B cell (primary cell): ENCODE results near the gene TSTD2. TPM values are rescaled to one million over a fixed set of nuclear protein-coding genes. Genes with fewer than 3 reads are reported as not detected.
"Not testable (repeated sequence)": the region's sequence is repeated elsewhere in the genome, so short reads cannot be mapped to it uniquely, and the experiment has no call there.

ENCODE experiments used
- ATAC-seq: fragments of 200-7000 bp; cut with Tn5 transposase; one replicate; pipeline ENCODE4 v1.10.0; 2021; ENCODE audit warnings: low read depth, mild to moderate bottlenecking, moderate number of reproducible peaks, moderate library complexity
- CTCF ChIA-PET: fragments of 350-600 bp; sonication (Branson Sonifier 250); formaldehyde crosslinking; loops from one replicate; lab custom pipeline; 2021; ENCODE audit warnings: antibody characterized with exemption, inconsistent platforms; lab: Charles Lee
- POLR2A ChIA-PET: fragments of 350-600 bp; sonication (Branson Sonifier 250); formaldehyde crosslinking; loops from one replicate; lab custom pipeline; 2021; ENCODE audit warnings: antibody characterized with exemption; lab: Charles Lee
- DNase-seq: peaks from one replicate; pipeline ENCODE4 v3.0.0; 2013
- H2AFZ ChIP-seq: 2 replicates; pipeline ENCODE4 v1.6.1; 2012; ENCODE audit warnings: mild to moderate bottlenecking, low read depth, low read length; ENCODE audit not compliant: insufficient read depth, poor library complexity, severe bottlenecking
- H3K27ac ChIP-seq, 2 donors: 1 replicate in 1 of 2; 2 replicates in 1 of 2; pipeline ENCODE4 v1.5.1; 2012 to 2013; ENCODE audit warnings: low read length in 2 of 2, mild to moderate bottlenecking in 2 of 2, moderate library complexity in 1 of 2
- H3K27me3 ChIP-seq, 4 experiments: fragments of 200-600 bp in 1 of 4; sonication (generic) in 1 of 4; replicated peaks in 1 of 4; 1 replicate in 2 of 4; 2 replicates in 2 of 4; pipeline versions ENCODE4 v1.6.1 to v1.7.0; 2013 to 2016; ENCODE audit warnings: low read length in 3 of 4, mild to moderate bottlenecking in 2 of 4, mixed read lengths in 1 of 4, moderate library complexity in 1 of 4; ENCODE audit not compliant: insufficient read depth in 4 of 4, control insufficient read depth in 3 of 4; ENCODE audit errors: control extremely low read depth in 1 of 4
- H3K36me3 ChIP-seq, 2 experiments: replicated peaks in 1 of 2; 1 replicate in 1 of 2; 2 replicates in 1 of 2; pipeline versions ENCODE4 v1.6.1 to v1.7.1; 2013; ENCODE audit warnings: low read length in 1 of 2; ENCODE audit not compliant: insufficient read depth in 2 of 2, control insufficient read depth in 1 of 2; ENCODE audit errors: control extremely low read depth in 1 of 2, extremely low read depth in 1 of 2
- H3K4me1 ChIP-seq, 2 donors: fragments of 200-600 bp in 1 of 2; sonication (generic) in 1 of 2; 1 replicate in 1 of 2; 2 replicates in 1 of 2; pipeline versions ENCODE4 v1.5.1 to v1.6.1; 2013 to 2017; ENCODE audit warnings: low read length in 2 of 2; ENCODE audit not compliant: control insufficient read depth in 2 of 2, insufficient read depth in 2 of 2
- H3K4me2 ChIP-seq: replicated peaks from 2 replicates; pipeline ENCODE3; 2012; ENCODE audit warnings: mild to moderate bottlenecking, low read depth, low read length; ENCODE audit not compliant: poor library complexity, severe bottlenecking
- H3K4me3 ChIP-seq, 5 experiments: fragments of 200-600 bp in 1 of 5; sonication (generic) in 1 of 5; 1 replicate in 3 of 5; 2 replicates in 2 of 5; pipeline versions ENCODE4 v1.5.1 to v1.7.0; 2011 to 2016; ENCODE audit warnings: low read length in 4 of 5, mild to moderate bottlenecking in 4 of 5, low read depth in 2 of 5, control low read depth in 1 of 5, moderate library complexity in 1 of 5; ENCODE audit not compliant: insufficient read depth in 1 of 5; ENCODE audit errors: control extremely low read depth in 1 of 5, extremely low read depth in 1 of 5
- H3K79me2 ChIP-seq: fragments of 200-600 bp; sonication (generic); one replicate; pipeline ENCODE4 v1.6.0; 2016; ENCODE audit warnings: low read length; ENCODE audit not compliant: control insufficient read depth, insufficient read depth
- H3K9ac ChIP-seq: fragments of 200-600 bp; sonication (generic); 2 replicates; pipeline ENCODE4 v1.6.1; 2017; ENCODE audit warnings: mild to moderate bottlenecking, low read length, moderate library complexity
- H3K9me3 ChIP-seq, 3 donors: one replicate each; pipeline versions ENCODE4 v1.6.1 to v1.7.1; 2013; ENCODE audit warnings: low read length in 2 of 3; ENCODE audit not compliant: control insufficient read depth in 2 of 3, insufficient read depth in 1 of 3; ENCODE audit errors: control extremely low read depth in 1 of 3
- H4K20me1 ChIP-seq: 2 replicates; pipeline ENCODE4 v1.6.0; 2012; ENCODE audit warnings: mild to moderate bottlenecking, low read length; ENCODE audit not compliant: insufficient read depth, control insufficient read depth, poor library complexity, severe bottlenecking
- H3K27ac Mint-ChIP-seq: one replicate; pipeline ENCODE4 v1.8.0; 2021; ENCODE audit warnings: mixed read lengths
- H3K27me3 Mint-ChIP-seq: one replicate; pipeline ENCODE4 v1.8.0; 2021; ENCODE audit warnings: mixed read lengths
- H3K4me1 Mint-ChIP-seq: one replicate; pipeline ENCODE4 v1.8.0; 2021; ENCODE audit warnings: mixed read lengths
- H3K4me3 Mint-ChIP-seq: one replicate; pipeline ENCODE4 v1.8.0; 2021; ENCODE audit warnings: mixed read lengths
- H3K9me3 Mint-ChIP-seq: one replicate; pipeline ENCODE4 v1.8.0; 2022; ENCODE audit warnings: mixed read lengths; ENCODE audit not compliant: insufficient read depth
- EZH2 ChIP-seq: IDR thresholded peaks from 2 replicates; pipeline ENCODE4 v1.6.1; 2012; ENCODE audit warnings: borderline replicate concordance, low read depth, mild to moderate bottlenecking, moderate library complexity, low read length; ENCODE audit not compliant: insufficient read depth, poor library complexity, severe bottlenecking
- WGBS: methylation state at CpG from one replicate; pipeline ENCODE4 v1.1.5; 2013; ENCODE audit warnings: missing lambda C conversion rate; ENCODE audit not compliant: insufficient coverage; 5-methylcytosine and 5-hydroxymethylcytosine counted together
- intact Hi-C: fragments of 100-400 bp; cut with micrococcal nuclease; formaldehyde crosslinking; loops from one replicate; pipeline ENCODE4 v1.10.0; 2022
- polyA plus RNA-seq: library from polyadenylated mRNA; depleted of rRNA; stranded (reverse); fragments of >200 nt; gene quantifications from 2 replicates; pipeline ENCODE4 v1.2.3, GENCODE V29; 2012
- total RNA-seq, 2 donors: library from RNA; stranded (reverse); fragments of 120-200 nt in 1 of 2; gene quantifications; 1 replicate in 1 of 2; 2 replicates in 1 of 2; pipeline versions ENCODE4 v1.2.3 to v1.2.4, GENCODE V29; 2013 to 2022
- TF ChIP-seq, protein P1 (sequence below): fragments of 200-600 bp; IDR thresholded peaks from one replicate; pipeline ENCODE4 v1.8.0; 2022; ENCODE audit warnings: antibody characterized with exemption, mild to moderate bottlenecking

The TSTD2 gene
- total and polyA plus RNA-seq, 2 donors (not counting 1 experiment from before 2014, with no cell fraction given): 12.7 to 29.2 TPM

DNA sequence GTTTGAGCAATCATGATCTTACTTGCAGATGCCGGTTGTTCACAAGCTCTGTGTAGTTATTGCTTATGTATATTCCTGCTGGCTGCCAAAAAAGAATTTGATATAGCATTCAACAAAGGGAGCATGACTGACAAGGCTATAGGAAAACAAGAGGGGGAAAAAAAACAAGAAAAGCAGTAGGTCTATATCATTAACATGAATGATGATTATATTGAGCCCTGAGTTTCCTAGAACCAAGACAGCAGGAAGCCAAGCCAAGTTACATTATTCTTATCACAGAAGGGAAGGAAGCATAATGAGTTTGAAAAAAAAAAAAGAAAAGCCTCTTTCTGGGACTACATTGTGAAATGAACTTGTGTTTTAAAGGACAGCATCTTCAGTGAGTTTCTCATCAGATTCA is 41.0 kb downstream of the TSTD2 start:
- 100% methylated on average over 1 of the region's 1 CpG for WGBS
- Histone ChIP-seq H3K79me2 (no peaks in the 10 kb centered on the region), H3K4me2 (no peak overlapping the region), H3K36me3 (no peaks in the 10 kb centered on the region), H2AFZ (no peak overlapping the region), H3K9me3 (no peaks in the 10 kb centered on the region), H3K27me3 (peaks cover 0 to 3% (median 0%) of the 10 kb centered on the region in 4 experiments), H3K27ac (no peak overlapping the region), H3K4me1 (no peaks in the 10 kb centered on the region), H4K20me1 (no peaks in the 10 kb centered on the region), H3K4me3 (no peak overlapping the region), H3K9ac (no peak overlapping the region)
- Mint-ChIP-seq H3K27me3 (no peaks in the 10 kb centered on the region), H3K4me3 (no peak overlapping the region), H3K4me1 (no peaks in the 10 kb centered on the region), H3K9me3 (no peaks in the 10 kb centered on the region), H3K27ac (no peak overlapping the region)
- ATAC-seq (no peak), DNase-seq (no peak)
- TF ChIP-seq, protein P1, sequence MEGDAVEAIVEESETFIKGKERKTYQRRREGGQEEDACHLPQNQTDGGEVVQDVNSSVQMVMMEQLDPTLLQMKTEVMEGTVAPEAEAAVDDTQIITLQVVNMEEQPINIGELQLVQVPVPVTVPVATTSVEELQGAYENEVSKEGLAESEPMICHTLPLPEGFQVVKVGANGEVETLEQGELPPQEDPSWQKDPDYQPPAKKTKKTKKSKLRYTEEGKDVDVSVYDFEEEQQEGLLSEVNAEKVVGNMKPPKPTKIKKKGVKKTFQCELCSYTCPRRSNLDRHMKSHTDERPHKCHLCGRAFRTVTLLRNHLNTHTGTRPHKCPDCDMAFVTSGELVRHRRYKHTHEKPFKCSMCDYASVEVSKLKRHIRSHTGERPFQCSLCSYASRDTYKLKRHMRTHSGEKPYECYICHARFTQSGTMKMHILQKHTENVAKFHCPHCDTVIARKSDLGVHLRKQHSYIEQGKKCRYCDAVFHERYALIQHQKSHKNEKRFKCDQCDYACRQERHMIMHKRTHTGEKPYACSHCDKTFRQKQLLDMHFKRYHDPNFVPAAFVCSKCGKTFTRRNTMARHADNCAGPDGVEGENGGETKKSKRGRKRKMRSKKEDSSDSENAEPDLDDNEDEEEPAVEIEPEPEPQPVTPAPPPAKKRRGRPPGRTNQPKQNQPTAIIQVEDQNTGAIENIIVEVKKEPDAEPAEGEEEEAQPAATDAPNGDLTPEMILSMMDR: no peak
- no peak for TF ChIP-seq EZH2
- POLR2A ChIA-PET: no interaction called here
- intact Hi-C loops: no loop called here
- CTCF ChIA-PET: no interaction called here

DNA sequence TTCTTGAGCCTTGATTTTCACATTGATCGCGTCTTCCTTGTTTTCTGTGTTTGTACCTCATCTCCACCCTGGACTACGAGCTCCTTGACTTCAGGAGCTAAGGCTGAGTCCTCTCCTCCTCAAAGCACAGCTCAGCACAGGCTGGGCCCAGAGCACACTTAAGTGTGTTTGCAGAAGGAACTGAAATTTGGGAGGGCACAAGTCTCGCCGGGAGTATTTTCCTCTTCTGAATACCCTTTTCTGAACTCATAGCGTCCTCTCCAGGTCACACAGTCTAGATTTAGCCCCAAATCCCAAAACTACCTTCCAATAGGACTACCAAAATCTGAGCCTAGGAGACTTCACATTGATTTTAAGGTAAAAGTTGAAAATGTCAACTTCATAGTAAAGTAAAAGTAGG is 41.6 kb downstream of the TSTD2 start:
- intact Hi-C loops: no loop called here
- Mint-ChIP-seq H3K27me3 (no peaks in the 10 kb centered on the region), H3K4me3 (no peak overlapping the region), H3K9me3 (no peaks in the 10 kb centered on the region), H3K4me1 (no peaks in the 10 kb centered on the region), H3K27ac (no peak overlapping the region)
- ChIA-PET CTCF (no interaction called here), POLR2A (no interaction called here)
- Histone ChIP-seq H2AFZ (no peak overlapping the region), H3K27me3 (peaks cover 0 to 3% (median 0%) of the 10 kb centered on the region in 4 experiments), H3K4me1 (no peaks in the 10 kb centered on the region), H3K4me3 (no peak overlapping the region), H3K9me3 (no peaks in the 10 kb centered on the region), H3K9ac (no peak overlapping the region), H3K27ac (no peak overlapping the region), H4K20me1 (no peaks in the 10 kb centered on the region), H3K79me2 (no peaks in the 10 kb centered on the region), H3K36me3 (no peaks in the 10 kb centered on the region), H3K4me2 (no peak overlapping the region)
- TF ChIP-seq EZH2: no peak
- TF ChIP-seq, protein P1: no peak
- ATAC-seq (no peak), DNase-seq (no peak)
- WGBS: 85% methylated on average over 6 of the region's 6 CpGs

DNA sequence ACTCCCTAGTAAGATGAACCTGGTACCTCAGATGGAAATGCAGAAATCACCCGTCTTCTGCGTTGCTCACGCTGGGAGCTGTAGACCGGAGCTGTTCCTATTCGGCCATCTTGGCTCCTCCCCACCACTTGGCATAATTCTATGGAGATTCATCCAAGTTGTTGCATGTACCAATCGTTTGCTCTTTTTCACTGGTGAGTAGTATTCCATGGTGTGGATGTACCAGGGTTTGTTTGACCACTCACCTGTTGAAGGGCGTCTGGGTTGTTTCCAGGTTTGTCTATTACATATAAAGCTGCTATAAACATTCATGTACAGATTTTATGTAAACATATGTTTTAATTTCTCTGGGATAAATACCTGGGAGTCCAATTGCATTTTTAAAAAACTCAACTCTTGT is 46.3 kb downstream of the TSTD2 start:
- H3K9me3 ChIP-seq, intact Hi-C loops, H4K20me1 ChIP-seq, H3K4me1 ChIP-seq, H3K27me3 ChIP-seq, H3K4me2 ChIP-seq, H3K27ac ChIP-seq, DNase-seq, H3K4me3 Mint-ChIP-seq, H3K27ac Mint-ChIP-seq, H3K9me3 Mint-ChIP-seq, H3K36me3 ChIP-seq, ATAC-seq, H3K9ac ChIP-seq, H3K4me1 Mint-ChIP-seq, H3K27me3 Mint-ChIP-seq, H2AFZ ChIP-seq, POLR2A ChIA-PET, H3K4me3 ChIP-seq, H3K79me2 ChIP-seq: not testable (repeated sequence)
- CTCF ChIA-PET: interaction anchor here (1.6 kb wide), 1 partner anchor 12 kb away, joined by 6 read pairs; no protein-coding TSS in a partner anchor
- 100% methylated on average over 1 of the region's 7 CpGs for WGBS
